Measurements from ENCODE around the gene SLC10A1. TPM values are rescaled to one million over a fixed set of nuclear protein-coding genes. Genes with fewer than 3 reads are reported as not detected.

The SLC10A1 gene
- total RNA-seq, 4 donors from 2014 or later = not detected

GRCh38 chr14:69727860-69728259, 69.2 kb downstream of the SLC10A1 start:
- Histone ChIP-seq H3K27ac (no peak overlapping the region), H3K4me1 (peaks cover 0 to 10% of the 10 kb centered on the region in 2 donors), H3K27me3 (no peaks in the 10 kb centered on the region), H3K4me3 (replicated peaks in 1 of 3) (no peak overlapping the region), H3K9me3 (no peaks in the 10 kb centered on the region), H3K36me3 (no peaks in the 10 kb centered on the region)
- intact Hi-C loops (cut with DNase I) = loop anchor here (2.0 to 5.0 kb wide), 2 partner anchors 121 to 146 kb away; no protein-coding TSS in a partner anchor
- no peak for DNase-seq
- no peak for TF ChIP-seq CTCF (IDR thresholded peaks at IDR 0.05)
- TF ChIP-seq POLR2A (IDR thresholded peaks at IDR 0.05) = no peak
- 82 to 86% methylated on average over 4 of the region's 4 CpGs for WGBS, 2 donors

GRCh38 chr14:69726761-69727511, 70.1 kb downstream of the SLC10A1 start:
- Histone ChIP-seq H3K9me3 (no peaks in the 10 kb centered on the region), H3K4me3 (replicated peaks in 1 of 3) (peak overlapping the region in 1 of 3 donors; percentile 7), H3K36me3 (no peaks in the 10 kb centered on the region), H3K27ac (peak overlapping the region in 2 of 3 donors; percentile 10 to 20), H3K27me3 (no peaks in the 10 kb centered on the region), H3K4me1 (peaks cover 0 to 10% of the 10 kb centered on the region in 2 donors)
- 9 to 13% methylated on average over 19 to 46 of the region's 51 CpGs for WGBS, 2 donors
- DNase-seq = peak; percentile 70 to 79
- no peak for TF ChIP-seq POLR2A (IDR thresholded peaks at IDR 0.05)
- TF ChIP-seq CTCF (IDR thresholded peaks at IDR 0.05) = peak; percentile 90 to 99 (median 97)
- intact Hi-C loops (cut with DNase I) = loop anchor here (5.0 kb wide), 1 partner anchor 145 kb away; no protein-coding TSS in a partner anchor

Small RNAs within 50 kb of the gene (small RNA-seq; reads per million reads assigned to genes)
- not detected for gene RF00614

Other genes starting within 250 kb of the SLC10A1 start
- not detected for gene CCDC177, start 222.4 kb downstream of the SLC10A1 start, total RNA-seq
- 10 to 100 TPM; 37.5 to 70.4 (median 44.5) TPM for gene SUSD6, start 185.6 kb downstream of the SLC10A1 start, total RNA-seq
- gene SRSF5, start 30.1 kb downstream of the SLC10A1 start, total RNA-seq = 100 to 1,000 TPM; 326 to 969 (median 539) TPM
- gene SMOC1, start 82.2 kb upstream of the SLC10A1 start, total RNA-seq = 1 to 10 TPM; 3.4 to 7.3 (median 3.7) TPM

Data from thyroid gland (tissue), 4 donors.